GM21390 (cell line): Measurements from ENCODE around the gene SIDT1.

Experiments used
- ATAC-seq: cut with Tn5 transposase; IDR thresholded peaks from one replicate; pipeline ENCODE4 v1.9.1; 2021; ENCODE audit not compliant: unreplicated experiment

Gene SIDT1

GRCh38 chr3:113531826-113532697 is at the start of gene SIDT1:
Gene SIDT1 (plus strand): TSS chr3:113532555. CDS start chr3:113533022, 467 bp downstream.
- ATAC-seq = peak; percentile 67

DNA sequence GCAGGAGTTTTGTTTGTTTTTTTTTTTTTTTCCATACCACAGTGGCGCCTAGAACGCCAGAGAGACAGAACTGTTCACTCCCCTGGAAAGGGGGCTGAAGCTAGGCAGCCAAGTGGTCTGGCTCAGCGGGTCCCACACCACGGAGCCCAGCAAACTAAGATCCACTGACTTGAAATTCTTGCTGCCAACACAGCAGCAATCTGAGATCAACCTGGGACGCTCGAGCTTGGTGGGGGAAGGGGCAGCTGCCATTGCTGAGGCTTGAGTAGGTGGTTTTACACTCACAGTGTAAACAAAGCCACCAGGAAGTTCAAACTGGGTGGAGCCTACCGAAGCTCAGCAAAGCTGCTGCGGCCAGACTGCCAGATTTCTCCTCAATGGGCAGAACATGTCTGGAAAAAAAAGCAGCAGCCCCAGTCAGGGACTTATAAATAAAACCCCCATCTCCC is 47.2 kb upstream of the SIDT1 start:
- no peak for ATAC-seq

DNA sequence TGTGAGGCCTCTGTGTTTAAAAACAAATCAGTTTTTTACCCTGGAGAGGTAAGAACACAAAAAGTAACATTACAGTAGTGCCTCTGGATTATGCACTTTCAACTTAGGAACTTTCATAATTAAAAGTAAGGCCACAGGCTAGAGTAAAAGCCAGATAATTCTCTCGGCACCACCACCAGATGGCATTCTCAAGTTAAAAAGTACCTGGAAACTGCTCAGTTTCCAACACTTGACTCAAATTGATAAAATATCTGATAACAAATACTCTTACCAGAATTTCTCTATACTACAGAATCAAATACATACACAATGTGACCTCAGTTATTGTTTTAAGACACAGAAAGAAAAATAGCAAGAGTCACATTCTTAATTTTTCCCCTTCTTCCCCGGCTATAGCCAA is 37.3 kb upstream of the SIDT1 start:
- ATAC-seq = no peak

GRCh38 chr3:113496924-113497323 is 35.4 kb upstream of the SIDT1 start:
- ATAC-seq = no peak

DNA sequence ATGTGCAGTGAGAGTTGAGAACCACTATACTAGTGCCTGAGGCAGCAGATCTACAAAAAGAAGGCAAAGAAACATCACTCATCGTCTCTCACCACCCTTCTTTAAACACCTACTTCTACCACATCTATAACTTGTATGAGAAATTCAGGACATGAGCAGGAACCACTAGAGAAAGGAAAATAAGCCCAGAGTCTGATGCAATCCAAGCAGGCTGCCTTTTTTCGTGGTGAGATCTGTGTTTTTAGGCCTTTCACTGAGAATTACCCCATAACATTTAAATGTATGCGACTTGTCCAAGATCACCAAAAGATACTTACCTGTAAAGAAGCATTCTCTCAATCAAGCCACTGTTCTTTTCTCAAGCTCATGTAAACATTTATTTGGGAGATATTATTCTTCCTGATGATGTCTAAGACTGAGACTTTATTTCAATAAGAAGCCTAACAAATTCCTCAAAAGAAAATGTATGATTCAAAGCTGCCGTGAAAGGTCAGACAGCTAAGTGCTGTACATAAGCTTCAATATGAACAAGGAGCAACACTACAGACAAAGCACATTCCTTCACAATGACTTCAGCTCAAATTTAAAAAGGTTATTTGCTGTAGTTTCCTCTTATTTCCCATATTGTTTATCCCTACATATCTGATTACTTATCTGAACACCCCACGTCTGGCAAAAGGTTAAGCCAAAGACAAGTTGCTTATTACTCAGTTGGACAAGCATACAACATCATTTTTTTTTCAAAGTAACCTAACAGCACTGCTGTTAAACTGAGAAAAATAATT is 33.9 kb upstream of the SIDT1 start:
- no peak for ATAC-seq

GRCh38 chr3:113499081-113499480 is 33.3 kb upstream of the SIDT1 start:
- no peak for ATAC-seq

DNA sequence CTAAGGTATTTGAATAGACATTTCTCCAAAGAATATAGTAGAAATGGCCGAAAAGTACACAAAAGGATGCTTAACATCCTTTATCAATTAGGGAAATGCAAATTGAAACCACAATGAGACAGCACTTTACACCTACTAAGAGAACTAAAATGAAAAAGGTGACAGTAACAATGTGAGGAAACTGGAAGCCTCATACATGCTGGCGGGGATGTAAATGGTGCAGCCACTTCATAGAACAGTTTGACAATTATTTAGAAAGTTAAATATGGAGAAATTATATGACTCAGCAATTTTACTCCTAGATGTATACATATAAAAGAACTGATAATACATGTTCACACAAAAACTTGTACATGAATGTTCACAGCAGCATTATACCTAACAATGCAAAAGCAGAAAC is 30.8 kb upstream of the SIDT1 start:
- no peak for ATAC-seq

DNA sequence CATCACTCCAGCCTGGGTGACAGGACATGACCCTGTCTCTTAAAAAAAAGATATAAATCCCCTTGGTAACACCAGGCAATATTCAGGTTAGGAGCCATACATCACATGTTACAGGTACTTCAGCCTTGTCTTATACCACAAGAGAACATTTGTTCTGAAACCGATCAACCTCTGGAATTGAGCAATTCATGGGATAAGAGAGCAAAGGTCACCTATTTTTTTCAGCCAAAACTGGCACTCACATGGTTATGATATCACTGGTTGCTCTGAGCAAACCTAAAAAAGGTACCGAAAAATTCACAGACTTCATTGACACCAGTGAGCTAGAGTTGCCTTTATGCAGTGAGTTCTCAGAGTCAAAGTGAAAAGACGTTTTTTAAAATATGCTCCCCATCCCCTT is 26.5 kb upstream of the SIDT1 start:
- ATAC-seq = no peak

DNA sequence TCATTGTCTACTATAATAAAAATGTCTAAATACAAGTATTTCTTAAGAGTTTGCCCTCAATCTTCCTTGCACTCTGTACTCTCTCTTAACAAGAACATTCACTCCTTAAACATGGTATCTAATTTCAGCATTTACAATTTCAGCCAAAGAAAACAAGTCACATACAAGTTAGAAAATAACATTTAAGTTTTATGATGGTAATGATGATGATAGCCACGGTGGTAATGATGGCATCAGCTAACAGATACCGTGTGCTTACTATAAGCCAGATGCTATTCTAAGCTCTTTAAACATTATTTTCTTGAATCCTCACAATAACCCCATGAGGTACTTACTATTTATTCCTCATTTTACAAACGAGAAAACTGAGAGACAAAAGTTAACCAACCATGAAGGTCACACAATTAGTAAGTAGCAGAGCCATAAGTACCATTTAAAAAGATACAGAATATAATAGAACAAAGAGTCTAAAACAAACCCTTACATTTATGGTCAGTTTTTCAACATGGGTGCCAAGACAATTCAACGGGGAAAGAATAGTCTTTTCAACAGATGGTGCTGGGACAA is 24.8 kb upstream of the SIDT1 start:
- no peak for ATAC-seq

GRCh38 chr3:113508966-113509365 is 23.4 kb upstream of the SIDT1 start:
- no peak for ATAC-seq

DNA sequence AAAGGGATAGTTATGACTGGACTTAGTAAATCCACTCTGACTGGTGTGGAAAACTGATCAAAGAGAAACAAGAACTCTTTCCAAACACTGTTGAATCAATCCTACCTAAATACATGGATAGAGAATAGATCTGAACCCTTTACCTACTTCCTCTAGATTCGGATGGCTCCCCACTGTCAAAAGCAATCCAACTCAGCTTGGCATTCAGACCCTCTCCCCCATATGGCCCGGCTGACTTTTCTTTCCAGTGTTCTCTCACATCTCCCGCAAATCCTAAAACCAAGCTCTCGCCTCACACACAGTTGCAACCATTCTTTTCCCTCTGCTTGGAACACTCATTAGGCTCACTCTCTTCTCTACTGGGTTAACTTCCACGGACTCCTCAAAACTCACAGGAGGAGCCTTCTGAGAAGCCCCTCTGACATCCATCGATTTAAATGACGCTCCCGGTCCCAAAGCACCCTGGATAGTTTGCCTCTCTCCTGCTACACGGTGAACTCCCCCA is 18.0 kb upstream of the SIDT1 start:
- ATAC-seq = no peak

GRCh38 chr3:113516115-113516505 is 16.2 kb upstream of the SIDT1 start:
- ATAC-seq = no peak

DNA sequence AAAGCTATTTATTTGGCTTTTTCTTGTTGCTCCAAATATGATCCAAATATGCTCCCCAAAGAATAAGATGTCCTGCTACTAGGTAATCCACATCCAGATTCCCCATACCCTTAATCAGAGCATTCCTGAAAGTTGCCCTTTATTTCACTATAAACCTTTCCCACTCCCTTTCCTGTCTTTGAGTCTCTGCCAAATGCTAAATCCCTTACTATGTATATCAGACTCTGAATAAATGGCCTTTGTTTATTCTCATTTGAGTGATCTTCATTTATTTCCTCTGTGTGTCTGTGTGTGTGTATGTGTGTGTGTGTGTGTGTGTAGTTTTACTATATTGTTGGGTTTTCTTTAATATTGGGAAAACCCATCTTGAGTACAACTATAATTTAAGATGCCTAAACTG is 10.4 kb upstream of the SIDT1 start:
- ATAC-seq = no peak

- ATAC-seq = no peak
These were observed 9.1 kb upstream of the SIDT1 start for GRCh38 chr3:113523241-113523640.

DNA sequence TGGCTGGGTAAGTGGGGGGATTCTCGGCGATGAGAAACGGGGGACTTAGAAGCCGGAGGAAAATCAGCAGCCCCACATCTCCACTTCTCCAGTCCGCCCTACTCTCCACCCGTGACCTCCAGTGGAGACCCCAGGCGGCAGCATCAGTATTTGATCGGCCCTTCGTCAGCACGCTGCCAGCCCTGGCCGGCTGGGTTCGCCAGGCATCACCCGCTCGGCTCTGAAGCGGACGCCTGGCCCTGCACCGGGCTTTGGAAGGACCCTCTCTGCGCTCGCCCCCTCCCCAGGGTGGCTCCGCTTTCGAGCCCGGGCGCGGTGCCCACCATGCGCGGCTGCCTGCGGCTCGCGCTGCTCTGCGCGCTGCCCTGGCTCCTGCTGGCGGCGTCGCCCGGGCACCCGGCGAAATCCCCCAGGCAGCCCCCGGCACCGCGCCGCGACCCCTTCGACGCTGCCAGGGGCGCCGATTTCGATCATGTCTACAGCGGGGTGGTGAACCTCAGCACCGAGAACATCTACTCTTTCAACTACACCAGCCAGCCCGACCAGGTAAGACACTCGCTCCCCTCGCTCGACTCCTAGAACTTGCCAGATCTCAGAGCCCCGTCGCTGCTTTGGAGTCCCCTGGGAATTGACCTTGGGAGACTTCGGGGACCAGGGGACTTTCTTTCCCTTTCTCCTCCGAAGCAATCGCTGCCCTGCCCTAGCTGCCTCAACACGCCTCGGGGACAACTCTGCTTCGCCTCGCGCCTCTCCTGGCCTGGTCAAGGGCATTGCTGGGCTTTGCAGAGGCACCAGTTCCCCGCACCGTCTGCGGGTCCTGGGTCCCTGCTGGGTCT is 561 bp downstream of the SIDT1 start:
- peak; percentile 29 for ATAC-seq

GRCh38 chr3:113533534-113533892 is 1.2 kb downstream of the SIDT1 start:
- ATAC-seq = peak; percentile 26

DNA sequence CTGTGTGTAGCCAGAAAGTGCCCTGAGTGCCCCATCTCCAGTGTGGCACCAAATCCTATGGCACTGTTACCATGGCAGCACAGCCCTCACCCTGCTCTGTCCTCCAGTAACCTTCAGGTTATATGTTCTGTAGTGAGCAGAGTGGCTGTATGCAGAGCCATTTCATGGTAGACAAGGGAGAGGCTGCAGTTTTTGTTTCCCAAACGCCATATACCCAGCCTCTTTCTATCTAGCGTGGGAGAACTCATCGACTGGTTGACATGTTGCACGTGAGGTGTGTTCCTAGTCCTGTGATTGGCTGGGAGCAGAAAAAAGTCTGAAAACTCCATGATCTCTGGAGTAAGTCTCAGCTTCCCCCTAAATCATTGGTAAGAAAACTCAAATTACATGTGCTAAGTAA is 2.0 kb downstream of the SIDT1 start:
- ATAC-seq = no peak

- ATAC-seq = no peak
These were observed 3.5 kb downstream of the SIDT1 start for GRCh38 chr3:113535898-113536297.

- no peak for ATAC-seq
These were observed 4.3 kb downstream of the SIDT1 start for GRCh38 chr3:113536627-113537101.

DNA sequence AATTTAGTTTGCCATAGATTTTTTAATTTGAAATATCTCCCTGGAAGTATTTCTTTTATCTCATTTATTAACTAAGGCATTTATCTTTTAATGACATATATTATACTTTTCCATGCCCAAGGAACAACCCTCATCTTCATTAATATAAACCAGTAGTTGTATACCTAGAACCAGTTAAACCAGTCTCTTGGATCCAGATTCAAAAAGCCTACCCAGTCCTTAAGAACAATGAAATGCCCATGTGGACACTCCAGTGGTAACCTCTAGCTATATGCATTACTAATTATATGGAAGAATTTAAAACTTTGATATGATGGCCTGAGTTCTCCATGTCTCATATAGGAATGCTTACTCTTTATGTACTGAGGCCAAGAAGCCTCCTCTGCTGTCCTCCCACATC is 4.8 kb downstream of the SIDT1 start:
- no peak for ATAC-seq

- no peak for ATAC-seq
These were observed 9.2 kb downstream of the SIDT1 start for GRCh38 chr3:113541519-113541918.
